Endothelial cell of umbilical vein (primary cell): Measurements from ENCODE around the gene MLLT6. TPM values are rescaled to one million over a fixed set of nuclear protein-coding genes. Genes with fewer than 3 reads are reported as not detected.

Experiments used
- BruUV-seq: library from RNA; stranded (reverse); fragments of 400-500 nt; replicated peaks from 2 replicates; lab custom pipeline; 2021; lab: Mats Ljungman, UMichigan
- CTCF ChIA-PET: fragments of 300-600, 350-600 bp; sonication (Branson Sonifier 250); formaldehyde crosslinking; loops from one replicate; lab custom pipeline; 2021; ENCODE audit warnings: antibody characterized with exemption, inconsistent platforms; lab: Charles Lee
- POLR2A ChIA-PET: fragments of 300-600, 350-600 bp; sonication (Branson Sonifier 250); formaldehyde crosslinking; loops from one replicate; lab custom pipeline; 2021; ENCODE audit warnings: antibody characterized with exemption, inconsistent platforms; lab: Charles Lee
- DNase-seq: peaks from one replicate; pipeline ENCODE4 v3.0.0-alpha.2; 2011; ENCODE audit warnings: low read depth, low spot score
- FAIRE-seq: peaks from 2 replicates; lab custom pipeline; 2011; peaks lifted over from hg19 to GRCh38; lab: Jason Lieb, UNC
- H2AFZ ChIP-seq: 2 replicates; pipeline ENCODE4 v1.6.0; 2012; ENCODE audit warnings: low read depth, low read length, control low read depth, inconsistent platforms
- H3K27ac ChIP-seq: 2 replicates; pipeline ENCODE4 v1.5.1; 2011; ENCODE audit warnings: low read depth, mild to moderate bottlenecking, control low read depth, low read length, moderate library complexity; ENCODE audit not compliant: insufficient read depth
- H3K27me3 ChIP-seq, 2 experiments: 2 replicates each; pipeline versions ENCODE4 v1.6.0 to v1.6.1; 2011; ENCODE audit warnings: low read length in 2 of 2, mixed read lengths in 1 of 2; ENCODE audit not compliant: control insufficient read depth in 2 of 2, insufficient read depth in 2 of 2
- H3K36me3 ChIP-seq, 2 experiments: 2 replicates in 1 of 2; 3 replicates in 1 of 2; pipeline ENCODE4 v1.5.1; 2011; ENCODE audit warnings: low read length in 2 of 2, mild to moderate bottlenecking in 1 of 2, moderate library complexity in 1 of 2; ENCODE audit not compliant: control insufficient read depth in 2 of 2, insufficient read depth in 2 of 2; ENCODE audit errors: extremely low read depth in 1 of 2
- H3K4me1 ChIP-seq: 3 replicates; pipeline ENCODE4 v1.5.1; 2011; ENCODE audit warnings: mild to moderate bottlenecking, low read length; ENCODE audit not compliant: control insufficient read depth, insufficient read depth; ENCODE audit errors: extremely low read depth
- H3K4me2 ChIP-seq: 2 replicates; pipeline ENCODE4 v1.6.1; 2011; ENCODE audit warnings: low read length, control low read depth, mixed read lengths; ENCODE audit not compliant: insufficient read depth
- H3K4me3 ChIP-seq, 3 experiments: fragments of 200-600 bp in 1 of 3; sonication (generic), shearing (Covaris generic) in 1 of 3; replicated peaks in 1 of 3; 2 replicates each; pipeline ENCODE4 v1.5.1; 2011 to 2016; ENCODE audit warnings: control low read depth in 3 of 3, low read length in 3 of 3, mild to moderate bottlenecking in 2 of 3, inconsistent platforms in 1 of 3, low read depth in 1 of 3, moderate library complexity in 1 of 3; ENCODE audit not compliant: insufficient read depth in 1 of 3
- H3K79me2 ChIP-seq: 2 replicates; pipeline ENCODE4 v1.6.0; 2012; ENCODE audit warnings: low read length, inconsistent platforms; ENCODE audit not compliant: control insufficient read depth, insufficient read depth
- H3K9ac ChIP-seq: replicated peaks from 2 replicates; pipeline ENCODE3; 2011; ENCODE audit warnings: low read length, control low read depth; ENCODE audit not compliant: insufficient read depth; ENCODE audit errors: extremely low read depth
- H3K9me1 ChIP-seq: replicated peaks from 3 replicates; pipeline ENCODE4 v1.6.0; 2011; ENCODE audit warnings: mild to moderate bottlenecking, low read length; ENCODE audit not compliant: control insufficient read depth, insufficient read depth; ENCODE audit errors: extremely low read depth
- H3K9me3 ChIP-seq: replicated peaks from 2 replicates; pipeline ENCODE4 v1.5.1; 2012; ENCODE audit warnings: low read length, inconsistent platforms; ENCODE audit not compliant: control insufficient read depth, insufficient read depth
- H4K20me1 ChIP-seq: replicated peaks from 2 replicates; pipeline ENCODE3; 2011; ENCODE audit warnings: mild to moderate bottlenecking, low read length; ENCODE audit not compliant: control insufficient read depth, insufficient read depth; ENCODE audit errors: extremely low read depth
- EZH2 ChIP-seq: IDR thresholded peaks from 2 replicates; pipeline ENCODE4 v1.6.1; 2012; ENCODE audit warnings: borderline replicate concordance, low read depth, mild to moderate bottlenecking, moderate library complexity, low read length, inconsistent platforms; ENCODE audit not compliant: severe bottlenecking
- FOS ChIP-seq: IDR thresholded peaks from 2 replicates; pipeline ENCODE4 v1.6.1; 2011; ENCODE audit warnings: mild to moderate bottlenecking, low read length, moderate library complexity, borderline replicate concordance; ENCODE audit not compliant: insufficient read depth
- GATA2 ChIP-seq: IDR thresholded peaks from 2 replicates; pipeline ENCODE4 v1.7.0; 2011; ENCODE audit warnings: low read depth, mild to moderate bottlenecking, moderate library complexity, mixed read lengths, low read length; ENCODE audit not compliant: insufficient read length, insufficient read depth
- MYC ChIP-seq: IDR thresholded peaks from one replicate; pipeline ENCODE4 v1.6.1; 2011; ENCODE audit warnings: mild to moderate bottlenecking, low read depth, low read length
- dilution Hi-C: fragments of 300-500 bp; cut with MboI; formaldehyde crosslinking; loops from one replicate; pipeline ENCODE4 v1.15.0; 2019; ENCODE audit warnings: low sequenced_read_pairs; ENCODE audit not compliant: extremely low pct_ligation_motif_present
- intact Hi-C: fragments of 100-400 bp; cut with micrococcal nuclease; formaldehyde crosslinking; loops from one replicate; pipeline ENCODE4 v1.10.0; 2022
- polyA plus RNA-seq, 4 experiments: library from polyadenylated mRNA; depleted of rRNA in 3 of 4; stranded (reverse) in 3 of 4; unstranded in 1 of 4; fragments of >200 nt; gene quantifications; 2 replicates each; pipeline versions ENCODE4 v1.2.1 to v1.2.3, GENCODE V29; 2011 to 2012; ENCODE audit warnings: missing spikeins in 1 of 4
- total RNA-seq: library from RNA; stranded (reverse); gene quantifications from 2 replicates; pipeline ENCODE4 v1.2.3, GENCODE V29; 2021
- TF ChIP-seq, protein P1 (sequence below), 2 donors: IDR thresholded peaks; 1 replicate in 1 of 2; 2 replicates in 1 of 2; pipeline ENCODE4 v1.5.1; 2011; ENCODE audit warnings: low read length in 2 of 2, mild to moderate bottlenecking in 2 of 2, moderate library complexity in 2 of 2, control low read depth in 1 of 2, inconsistent platforms in 1 of 2, low read depth in 1 of 2; ENCODE audit not compliant: insufficient read depth in 1 of 2; ENCODE audit errors: extremely low read depth in 1 of 2

Gene MLLT6
- total and polyA plus RNA-seq, 2 donors (not counting 3 experiments of a cell fraction or from before 2014, with no cell fraction given): 32.1 to 85.4 TPM

DNA sequence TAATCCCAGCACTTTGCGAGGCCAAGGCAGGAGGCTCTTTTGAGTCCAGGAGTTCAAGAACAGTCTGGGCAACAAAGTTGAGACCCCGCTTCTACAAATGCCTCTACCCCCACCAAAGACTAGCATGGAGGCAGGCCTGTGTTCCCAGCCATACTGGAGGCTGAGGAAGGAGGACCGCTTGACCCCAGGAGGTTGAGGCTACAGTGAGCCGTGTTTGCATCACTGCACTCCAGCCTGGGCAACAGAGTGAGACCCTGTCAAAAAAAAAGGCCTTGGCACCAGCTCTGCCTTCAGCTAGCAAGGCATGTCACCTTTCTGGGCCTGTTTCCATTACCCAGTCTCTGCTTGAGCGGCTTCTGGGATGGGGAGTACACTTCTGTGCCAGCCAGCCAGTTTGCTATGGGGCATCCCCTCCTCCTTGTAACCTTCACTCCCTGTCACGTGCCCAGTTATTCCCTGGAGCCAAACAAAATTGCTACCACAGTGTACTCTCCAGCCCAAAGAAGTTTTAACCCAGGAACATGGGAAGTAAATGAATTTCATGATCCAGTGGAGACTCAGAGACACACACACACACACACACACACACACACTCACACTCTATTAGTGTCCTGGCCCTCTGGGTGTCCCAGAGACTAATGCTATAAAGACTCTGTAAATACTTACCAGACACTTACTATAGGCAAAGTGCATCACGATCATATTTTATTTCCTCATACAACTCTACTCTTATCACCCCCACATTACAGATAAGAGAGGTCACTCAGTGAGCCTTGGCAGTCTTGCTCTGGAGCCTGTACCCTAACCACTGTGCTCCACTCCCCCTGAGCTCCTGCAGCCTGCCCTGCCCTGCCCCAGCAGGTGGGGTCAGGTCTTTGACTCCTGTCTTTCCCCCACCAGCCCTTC, 27.6 kb downstream of the MLLT6 start:
- H2AFZ ChIP-seq: no peak overlapping the region
- FAIRE-seq (no peak), DNase-seq (no peak)
- peaks cover 27% of the 10 kb centered on the region for H3K4me1 ChIP-seq
- peaks cover 3% of the 10 kb centered on the region for H3K79me2 ChIP-seq
- peaks cover 2 to 17% of the 10 kb centered on the region in 2 experiments for H3K36me3 ChIP-seq
- no peaks in the 10 kb centered on the region for H3K27me3 ChIP-seq
- dilution Hi-C loops: no loop called here
- H4K20me1 ChIP-seq: no peaks in the 10 kb centered on the region
- intact Hi-C loops: no loop called here
- no peak overlapping the region for H3K27ac ChIP-seq
- no peak overlapping the region for H3K4me3 ChIP-seq
- POLR2A ChIA-PET: interaction anchor here (0.6 kb wide), 1 partner anchor 49 kb away, joined by 4 read pairs; no protein-coding TSS in a partner anchor
- H3K9me3 ChIP-seq: no peaks in the 10 kb centered on the region
- no TSS peak for BruUV-seq
- no peaks in the 10 kb centered on the region for H3K9me1 ChIP-seq
- CTCF ChIA-PET: interaction anchor here (0.9 to 2.7 kb wide), 6 partner anchors 14 to 69 kb away, joined by 3 to 39 read pairs (median 4); partner anchors contain the start of gene EPOP
- H3K4me2 ChIP-seq: no peak overlapping the region
- TF ChIP-seq MYC (no peak), FOS (no peak), GATA2 (no peak), EZH2 (no peak)
- TF ChIP-seq, protein P1, sequence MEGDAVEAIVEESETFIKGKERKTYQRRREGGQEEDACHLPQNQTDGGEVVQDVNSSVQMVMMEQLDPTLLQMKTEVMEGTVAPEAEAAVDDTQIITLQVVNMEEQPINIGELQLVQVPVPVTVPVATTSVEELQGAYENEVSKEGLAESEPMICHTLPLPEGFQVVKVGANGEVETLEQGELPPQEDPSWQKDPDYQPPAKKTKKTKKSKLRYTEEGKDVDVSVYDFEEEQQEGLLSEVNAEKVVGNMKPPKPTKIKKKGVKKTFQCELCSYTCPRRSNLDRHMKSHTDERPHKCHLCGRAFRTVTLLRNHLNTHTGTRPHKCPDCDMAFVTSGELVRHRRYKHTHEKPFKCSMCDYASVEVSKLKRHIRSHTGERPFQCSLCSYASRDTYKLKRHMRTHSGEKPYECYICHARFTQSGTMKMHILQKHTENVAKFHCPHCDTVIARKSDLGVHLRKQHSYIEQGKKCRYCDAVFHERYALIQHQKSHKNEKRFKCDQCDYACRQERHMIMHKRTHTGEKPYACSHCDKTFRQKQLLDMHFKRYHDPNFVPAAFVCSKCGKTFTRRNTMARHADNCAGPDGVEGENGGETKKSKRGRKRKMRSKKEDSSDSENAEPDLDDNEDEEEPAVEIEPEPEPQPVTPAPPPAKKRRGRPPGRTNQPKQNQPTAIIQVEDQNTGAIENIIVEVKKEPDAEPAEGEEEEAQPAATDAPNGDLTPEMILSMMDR (IDR thresholded peaks at IDR 0.05; ENCODE audit: extremely low read depth in 1 of 2, insufficient read depth in 1 of 2, low read depth in 1 of 2, low read length in 2 of 2): no peak
- H3K9ac ChIP-seq: no peak overlapping the region
